Right lobe of liver (tissue), 6 donors: ENCODE measurements around the gene KIAA2012. TPM values are rescaled to one million over a fixed set of nuclear protein-coding genes. Genes with fewer than 3 reads are reported as not detected.
A peak's percentile ranks its signal among the peaks of the same experiment; 100 is the strongest.

Experiments used
- ATAC-seq, 4 donors: fragments of 200-7000 bp; cut with Tn5 transposase; one replicate each; pipeline ENCODE4 v1.9.1; 2020; ENCODE audit warnings: mild to moderate bottlenecking in 4 of 4, moderate library complexity in 4 of 4
- DNase-seq, 3 donors: peaks; one replicate each; pipeline ENCODE4 v3.0.0-alpha.2; 2020
- H3K27ac ChIP-seq, 3 donors: fragments of 200-600 bp; one replicate each; pipeline ENCODE4 v1.8.0; 2022
- H3K27me3 ChIP-seq, 2 donors: fragments of 200-600 bp; one replicate each; pipeline ENCODE4 v1.8.0; 2022
- H3K36me3 ChIP-seq, 4 donors: fragments of 200-600 bp; sonication (generic) in 1 of 4; one replicate each; pipeline versions ENCODE4 v1.5.1 to v1.8.0; 2017 to 2022; ENCODE audit warnings: control low read depth in 1 of 4
- H3K4me1 ChIP-seq, 4 donors: fragments of 200-600 bp; sonication (generic) in 1 of 4; one replicate each; pipeline versions ENCODE4 v1.5.1 to v1.8.0; 2017 to 2022; ENCODE audit warnings: control low read depth in 1 of 4
- H3K4me3 ChIP-seq, 3 donors: fragments of 200-600 bp; one replicate each; pipeline ENCODE4 v1.8.0; 2022
- H3K9me3 ChIP-seq, 4 donors: fragments of 200-600 bp; sonication (generic) in 1 of 4; one replicate each; pipeline versions ENCODE4 v1.5.1 to v1.8.0; 2017 to 2022; ENCODE audit warnings: control low read depth in 1 of 4
- CTCF ChIP-seq, 4 donors: fragments of 200-600 bp in 3 of 4; fragments of 450-650 bp in 1 of 4; IDR thresholded peaks; one replicate each; pipeline versions ENCODE4 v1.5.1 to v1.8.0; 2016 to 2022; ENCODE audit warnings: antibody characterized with exemption in 4 of 4, mild to moderate bottlenecking in 2 of 4
- POLR2A ChIP-seq: fragments of 450-650 bp; IDR thresholded peaks from one replicate; pipeline ENCODE4 v1.6.1; 2017; ENCODE audit warnings: antibody characterized with exemption, mild to moderate bottlenecking
- WGBS: methylation state at CpG from one replicate; pipeline ENCODE4 v1.1.6; 2018; ENCODE audit warnings: low coverage, low lambda C conversion rate; ENCODE audit not compliant: insufficient coverage; ENCODE audit errors: missing lambda C conversion rate; 5-methylcytosine and 5-hydroxymethylcytosine counted together
- intact Hi-C, 2 donors: fragments of 100-400 bp; cut with DNase I; formaldehyde crosslinking; loops; one replicate each; pipeline versions ENCODE4 v1.11.2 to v1.14.1; 2022
- total RNA-seq, 6 experiments: library from RNA; depleted of rRNA in 2 of 6; stranded (reverse); fragments of >200 nt in 2 of 6; fragmentation: NEBNext Ultra II Directional in 3 of 6; extraction: Animal tissue kit (Norgen Biotek cat#: 25700) in 3 of 6; gene quantifications; one replicate each; pipeline versions ENCODE4 v1.1.0 to v1.2.4, GENCODE V29; 2016 to 2023
- donor health status: DM: no; HTN: yes; CAD: no.
- donor health status: DM: no; HTN: no; CAD: no.
- donor health status: DM: no; HTN: no; CAD: no.
- donor health status: DM: no; HTN: yes; CAD: no.
- donor health status: DM: no; HTN: yes; CAD: no.

Gene KIAA2012
- total RNA-seq, 6 experiments from 2014 or later: 0.11 to 0.56 (median 0.43) TPM

DNA sequence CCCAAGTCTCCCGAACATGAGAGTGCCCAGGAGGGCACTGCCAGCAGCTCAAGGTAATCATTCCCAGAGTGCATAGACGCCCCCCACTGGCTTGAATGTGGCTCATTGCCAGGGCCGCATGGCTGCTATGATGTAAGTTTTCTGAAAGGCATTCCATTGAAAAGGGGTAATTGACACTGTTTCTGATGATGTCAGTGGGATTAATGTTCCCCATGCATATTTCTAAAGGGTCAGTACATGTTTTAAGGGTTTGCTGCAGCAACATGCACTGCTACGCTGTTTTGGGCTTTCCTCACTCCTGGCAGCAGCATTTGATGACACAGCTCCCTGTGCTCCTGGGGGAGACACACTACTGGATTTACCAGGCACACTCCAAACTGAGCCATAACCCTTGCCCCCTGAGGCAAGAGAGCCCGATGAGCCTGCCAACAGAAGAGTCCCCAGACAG lies 36.7 kb downstream of the KIAA2012 start:
- DNase-seq: peak; percentile 48 to 87 (median 83)

DNA sequence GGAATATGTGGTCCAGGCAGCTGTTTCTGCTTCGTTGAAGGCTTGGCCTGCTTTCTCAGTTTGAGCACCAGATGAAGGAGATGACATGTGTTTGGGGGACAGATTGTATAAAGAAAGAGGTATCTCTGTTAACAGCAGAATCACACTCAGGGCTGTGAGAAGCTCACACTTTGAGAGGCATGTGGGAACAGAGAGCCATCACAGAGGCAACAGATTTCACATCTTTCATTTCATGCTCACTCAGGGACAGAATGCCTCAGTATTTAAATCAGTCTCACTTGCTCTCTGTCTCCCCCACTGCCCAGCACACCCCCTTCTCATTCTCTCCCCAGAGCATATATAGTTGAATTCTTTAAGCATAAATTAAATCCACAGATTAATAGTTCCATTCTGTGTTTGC lies 37.4 kb downstream of the KIAA2012 start:
- Histone ChIP-seq H3K27me3 (no peaks in the 10 kb centered on the region), H3K4me1 (peaks cover 0 to 31% (median 0%) of the 10 kb centered on the region in 4 donors), H3K36me3 (no peaks in the 10 kb centered on the region), H3K9me3 (no peaks in the 10 kb centered on the region), H3K27ac (no peak overlapping the region), H3K4me3 (no peak overlapping the region)
- ATAC-seq (no peak), DNase-seq (no peak)
- intact Hi-C loops: no loop called here
- WGBS: 33% methylated on average over 1 of the region's 1 CpG
- TF ChIP-seq CTCF (IDR thresholded peaks at IDR 0.05): no peak
- TF ChIP-seq POLR2A: no peak

More for the DNA sequence above, 36.7 kb downstream of the KIAA2012 start:
- WGBS: 22% methylated on average over 5 of the region's 5 CpGs
- H3K4me3 ChIP-seq: no peak overlapping the region
- intact Hi-C loops: no loop called here
- TF ChIP-seq POLR2A (no peak), CTCF (IDR thresholded peaks at IDR 0.05) (no peak)
- H3K27me3 ChIP-seq: no peaks in the 10 kb centered on the region
- no peak overlapping the region for H3K27ac ChIP-seq
- ATAC-seq: peak; percentile 77 to 93 (median 88)
- H3K4me1 ChIP-seq: peaks cover 0 to 31% (median 0%) of the 10 kb centered on the region in 4 donors
- no peaks in the 10 kb centered on the region for H3K9me3 ChIP-seq
- H3K36me3 ChIP-seq: no peaks in the 10 kb centered on the region

DNA sequence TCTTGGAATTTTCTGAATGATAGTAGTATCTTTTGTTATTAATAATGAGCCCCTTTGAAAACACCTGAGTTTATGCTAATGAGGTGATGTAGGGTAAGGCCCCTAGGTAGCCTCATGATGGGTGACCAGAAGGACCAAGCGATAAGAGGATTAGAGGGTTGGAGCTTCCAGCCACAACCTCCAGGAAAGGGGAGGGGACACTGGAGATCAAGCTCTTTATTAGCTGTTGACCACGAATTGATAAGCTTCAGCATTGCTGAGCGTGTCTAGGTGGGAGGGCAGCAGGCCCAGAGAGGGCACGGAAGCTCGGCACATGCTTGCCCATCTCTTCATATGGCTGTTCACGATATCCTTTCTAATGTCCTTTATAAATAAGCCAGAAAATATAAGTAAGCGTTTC lies 39.0 kb downstream of the KIAA2012 start:
- TF ChIP-seq POLR2A (no peak), CTCF (IDR thresholded peaks at IDR 0.05) (no peak)
- 87% methylated on average over 7 of the region's 7 CpGs for WGBS
- Histone ChIP-seq H3K9me3 (no peaks in the 10 kb centered on the region), H3K4me1 (peaks cover 0 to 31% (median 0%) of the 10 kb centered on the region in 4 donors), H3K27ac (no peak overlapping the region), H3K36me3 (no peaks in the 10 kb centered on the region), H3K4me3 (no peak overlapping the region), H3K27me3 (no peaks in the 10 kb centered on the region)
- no peak for ATAC-seq
- DNase-seq: no peak
- intact Hi-C loops: no loop called here

- WGBS: 49% methylated on average over 6 of the region's 6 CpGs
- DNase-seq (no peak), ATAC-seq (peak; percentile 64 to 82 (median 74))
Measured at GRCh38 chr2:202113571-202114142, 40.6 kb downstream of the KIAA2012 start.

More at GRCh38 chr2:202113571-202114142, 40.6 kb downstream of the KIAA2012 start:
- Histone ChIP-seq H3K9me3 (no peaks in the 10 kb centered on the region), H3K36me3 (no peaks in the 10 kb centered on the region), H3K4me3 (no peak overlapping the region), H3K4me1 (peaks cover 0 to 31% (median 0%) of the 10 kb centered on the region in 4 donors), H3K27ac (no peak overlapping the region), H3K27me3 (no peaks in the 10 kb centered on the region)
- intact Hi-C loops: no loop called here
- TF ChIP-seq CTCF (IDR thresholded peaks at IDR 0.05): no peak
- TF ChIP-seq POLR2A: no peak
